HS-5 (cell line): ENCODE results near the gene SPATA17.

Source experiments
- DNase-seq: peaks from one replicate; pipeline ENCODE4 v3.0.0-alpha.2; 2012; ENCODE audit warnings: low read depth

Gene SPATA17

GRCh38 chr1:217847643-217848042 lies 216.5 kb downstream of the SPATA17 start:
- no peak for DNase-seq

GRCh38 chr1:217856342-217857034 lies 225.3 kb downstream of the SPATA17 start:
- DNase-seq, result no peak

- no peak for DNase-seq
These were observed 225.9 kb downstream of the SPATA17 start for GRCh38 chr1:217857061-217857460.

- DNase-seq, result no peak
These were observed 230.5 kb downstream of the SPATA17 start for GRCh38 chr1:217861658-217862057.

- DNase-seq, result no peak
These were observed 236.4 kb downstream of the SPATA17 start for GRCh38 chr1:217867446-217867995.

- no peak for DNase-seq
These were observed 240.8 kb downstream of the SPATA17 start for GRCh38 chr1:217871955-217872354.

GRCh38 chr1:217875229-217875628 lies 244.1 kb downstream of the SPATA17 start:
- no peak for DNase-seq

GRCh38 chr1:217876401-217876800 lies 245.3 kb downstream of the SPATA17 start:
- no peak for DNase-seq

- no peak for DNase-seq
These were observed 245.8 kb downstream of the SPATA17 start for GRCh38 chr1:217876896-217877295.

- peak; percentile 52 for DNase-seq
These were observed 250.0 kb downstream of the SPATA17 start for GRCh38 chr1:217881131-217881543.

- DNase-seq, result no peak
These were observed 250.6 kb downstream of the SPATA17 start for GRCh38 chr1:217881607-217882332.

GRCh38 chr1:217885181-217885580 lies 254.0 kb downstream of the SPATA17 start:
- no peak for DNase-seq

- no peak for DNase-seq
These were observed 257.2 kb downstream of the SPATA17 start for GRCh38 chr1:217888328-217888727.

- no peak for DNase-seq
These were observed 258.3 kb downstream of the SPATA17 start for GRCh38 chr1:217889401-217889800.

- no peak for DNase-seq
These were observed 260.8 kb downstream of the SPATA17 start for GRCh38 chr1:217891966-217892365.

GRCh38 chr1:217892750-217893149 lies 261.6 kb downstream of the SPATA17 start:
- no peak for DNase-seq

GRCh38 chr1:217895841-217896240 lies 264.7 kb downstream of the SPATA17 start:
- DNase-seq, result no peak

- no peak for DNase-seq
These were observed 265.3 kb downstream of the SPATA17 start for GRCh38 chr1:217896490-217896889.

GRCh38 chr1:217897100-217897499 lies 266.0 kb downstream of the SPATA17 start:
- no peak for DNase-seq

GRCh38 chr1:217899614-217900013 lies 268.5 kb downstream of the SPATA17 start:
- no peak for DNase-seq

- DNase-seq, result peak; percentile 77
These were observed 276.4 kb downstream of the SPATA17 start for GRCh38 chr1:217907504-217907903.

GRCh38 chr1:217910203-217910602 lies 279.1 kb downstream of the SPATA17 start:
- no peak for DNase-seq

GRCh38 chr1:217910791-217911320 lies 279.7 kb downstream of the SPATA17 start:
- no peak for DNase-seq
